GM19025 (cell line): ENCODE data around the gene RPS23.
A peak's percentile ranks its signal among the peaks of the same experiment; 100 is the strongest.

ENCODE experiments used
- ATAC-seq: cut with Tn5 transposase; IDR thresholded peaks from one replicate; pipeline ENCODE4 v1.9.1; 2021; ENCODE audit warnings: mild to moderate bottlenecking, low read depth, moderate library complexity; ENCODE audit not compliant: unreplicated experiment

The RPS23 gene

DNA sequence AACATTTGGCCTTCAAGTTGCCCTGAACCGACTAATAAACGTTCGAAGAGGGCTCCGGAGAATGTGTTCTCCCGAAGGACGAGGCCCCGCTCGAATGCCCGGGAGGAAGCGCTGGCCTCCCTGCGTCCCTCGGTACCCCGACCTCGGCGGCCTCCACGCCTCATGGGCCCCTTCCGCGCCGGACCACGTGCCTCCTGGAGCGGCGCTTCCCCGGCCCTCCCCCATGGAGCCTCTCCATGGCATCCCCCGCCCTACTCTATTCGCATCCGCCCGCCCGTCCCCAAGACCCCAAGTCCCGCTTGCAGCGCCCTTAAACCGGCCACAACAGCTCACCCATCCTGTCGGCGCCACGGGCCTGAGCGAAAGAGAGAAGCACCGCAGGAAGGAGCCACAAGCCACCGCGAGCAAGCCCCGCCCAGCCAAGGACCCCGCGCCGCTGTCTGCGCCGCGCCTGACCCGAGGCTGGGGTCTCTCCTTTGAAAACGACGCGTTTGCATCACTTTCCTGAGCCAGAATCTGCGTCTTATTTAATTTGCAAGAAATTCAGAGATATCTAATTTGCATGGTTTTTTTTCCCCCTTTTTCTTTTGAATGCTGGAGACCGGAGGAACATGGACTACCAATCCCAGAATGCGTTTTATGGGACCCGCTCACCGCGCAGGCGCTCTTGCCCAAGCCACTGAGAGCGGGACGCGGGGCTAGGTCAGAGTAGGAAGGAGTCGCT is at the start of gene RPS23:
RPS23 (minus strand) TSS at position 368 of the 724 bp plus-strand sequence; CDS start at position 337, 31 bp downstream.
- peak; percentile 94 for ATAC-seq

DNA sequence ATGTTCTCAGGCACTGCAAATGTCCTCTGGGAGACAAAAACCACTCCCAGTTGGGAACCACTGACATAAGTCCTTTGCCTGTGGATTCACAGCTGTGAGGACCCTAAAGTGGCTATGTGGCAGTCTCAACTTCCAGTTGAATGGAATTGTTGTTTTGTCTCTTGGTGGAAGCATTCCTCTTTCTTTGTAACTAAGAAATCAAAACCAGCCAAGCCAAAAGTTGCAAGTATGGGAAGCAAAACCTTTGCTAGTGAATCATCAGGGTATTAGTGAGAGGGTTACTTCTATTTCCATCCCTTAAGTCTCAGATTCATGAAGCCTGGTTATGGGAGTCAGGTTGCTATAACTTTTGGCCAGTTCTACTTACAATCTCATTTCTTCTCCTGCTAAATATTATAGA is 49.8 kb upstream of the RPS23 start:
- no peak for ATAC-seq

DNA sequence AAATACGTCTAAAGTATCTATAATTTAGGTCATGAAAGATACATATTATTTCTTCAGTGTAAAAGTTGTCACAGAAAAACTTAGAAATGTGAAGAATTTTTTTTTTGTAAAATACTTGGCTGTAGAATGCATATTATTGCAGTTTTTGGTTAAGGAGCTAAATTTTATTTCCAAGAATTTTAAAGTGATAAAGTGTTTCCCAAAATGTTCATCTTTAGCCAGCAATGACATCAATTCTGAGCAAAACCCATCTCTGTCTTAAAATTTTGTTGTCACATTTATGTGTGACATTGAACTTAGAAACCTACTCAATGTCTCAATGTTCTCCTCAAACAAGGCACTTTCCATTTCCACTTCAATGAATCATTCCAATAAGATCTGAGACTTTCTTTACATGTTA is 47.8 kb upstream of the RPS23 start:
- ATAC-seq, result no peak

DNA sequence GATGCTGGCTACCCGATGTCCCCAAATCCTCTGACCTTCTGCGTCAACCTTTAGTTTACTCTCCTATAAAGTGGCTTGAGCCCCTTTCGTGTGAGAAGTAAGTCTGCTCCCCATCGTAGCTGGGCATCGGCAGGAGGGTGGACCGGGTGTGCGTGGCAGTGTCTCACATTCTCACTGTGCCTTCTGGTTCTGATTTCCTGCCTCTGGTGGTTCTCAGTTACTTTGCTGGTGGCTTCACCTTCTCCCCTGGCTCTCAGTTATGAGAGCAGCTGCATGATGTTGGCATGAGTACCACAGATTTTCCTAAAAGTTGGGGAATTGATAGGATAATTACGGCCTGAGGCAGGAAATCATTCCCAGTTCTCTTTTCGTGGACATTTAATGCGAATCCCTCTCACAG is 47.0 kb upstream of the RPS23 start:
- no peak for ATAC-seq

DNA sequence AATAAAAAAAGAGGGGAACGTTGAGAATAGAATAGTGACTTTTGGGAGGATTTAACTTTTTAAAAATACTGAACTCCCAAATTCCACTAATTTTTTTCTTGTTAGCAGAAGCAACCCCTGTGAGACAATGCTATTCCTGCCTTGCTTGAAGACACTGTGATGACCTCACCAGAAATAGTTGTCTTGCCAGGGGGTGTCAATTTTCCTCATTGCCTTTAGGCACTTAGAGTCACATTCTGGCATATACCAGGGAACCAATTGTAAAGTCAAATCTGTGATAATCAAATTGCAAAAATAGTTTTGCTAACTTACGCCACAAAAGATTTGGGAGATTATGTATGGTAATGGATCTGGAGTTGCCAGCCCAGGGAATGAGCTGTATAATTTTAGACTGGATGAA is 42.8 kb upstream of the RPS23 start:
- no peak for ATAC-seq

DNA sequence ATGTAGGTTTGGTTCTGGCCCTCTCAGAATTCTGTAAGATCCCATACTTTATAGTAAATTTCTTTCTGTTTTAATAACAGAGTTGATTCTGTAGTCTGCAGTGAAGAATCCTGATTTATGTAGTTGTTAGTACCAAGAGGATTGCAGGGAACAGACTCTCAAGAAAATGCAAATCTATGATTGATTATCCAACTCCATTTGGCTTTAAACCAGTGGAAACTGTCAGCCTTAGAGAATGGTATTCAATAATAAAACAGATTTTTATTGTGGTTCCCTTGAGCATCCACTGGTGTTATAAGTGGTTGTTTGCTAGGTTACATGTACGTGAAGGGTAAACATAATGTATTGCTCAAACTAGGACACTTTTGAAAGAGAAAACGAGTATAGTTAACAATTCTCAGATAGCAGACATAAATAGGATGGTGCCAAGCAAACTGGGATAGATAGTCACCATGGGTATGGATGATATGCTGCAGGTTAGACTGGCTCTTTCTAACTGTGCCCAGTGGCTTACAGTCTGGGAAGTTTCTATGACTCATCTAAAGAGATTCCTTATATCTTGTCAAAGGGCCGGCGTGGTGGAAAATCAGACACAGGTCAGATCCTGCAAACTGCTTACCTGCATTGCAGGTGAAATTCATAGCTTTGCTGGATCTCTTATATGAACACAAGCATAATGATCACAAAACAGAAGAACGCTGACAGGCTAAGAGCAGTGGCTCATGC is 41.7 kb upstream of the RPS23 start:
- ATAC-seq, result no peak

DNA sequence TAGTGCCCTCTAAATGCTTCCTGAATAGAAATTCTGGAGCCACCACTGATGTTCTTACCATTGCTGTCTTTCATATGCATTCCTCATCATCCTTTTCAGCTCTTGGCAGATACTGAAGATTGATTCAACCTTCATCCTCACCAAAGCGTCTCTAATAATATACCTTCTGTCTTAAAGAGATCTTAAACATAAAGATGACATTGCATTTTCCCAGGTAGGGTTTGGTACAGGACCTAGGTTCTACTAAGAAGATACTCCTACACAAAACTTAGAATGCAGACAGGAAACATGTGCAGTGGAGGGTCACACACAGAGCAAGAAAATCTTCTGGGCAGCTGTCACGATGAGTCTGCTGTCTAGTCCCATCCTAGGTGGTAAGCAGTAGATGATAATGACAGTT is 41.0 kb upstream of the RPS23 start:
- no peak for ATAC-seq

DNA sequence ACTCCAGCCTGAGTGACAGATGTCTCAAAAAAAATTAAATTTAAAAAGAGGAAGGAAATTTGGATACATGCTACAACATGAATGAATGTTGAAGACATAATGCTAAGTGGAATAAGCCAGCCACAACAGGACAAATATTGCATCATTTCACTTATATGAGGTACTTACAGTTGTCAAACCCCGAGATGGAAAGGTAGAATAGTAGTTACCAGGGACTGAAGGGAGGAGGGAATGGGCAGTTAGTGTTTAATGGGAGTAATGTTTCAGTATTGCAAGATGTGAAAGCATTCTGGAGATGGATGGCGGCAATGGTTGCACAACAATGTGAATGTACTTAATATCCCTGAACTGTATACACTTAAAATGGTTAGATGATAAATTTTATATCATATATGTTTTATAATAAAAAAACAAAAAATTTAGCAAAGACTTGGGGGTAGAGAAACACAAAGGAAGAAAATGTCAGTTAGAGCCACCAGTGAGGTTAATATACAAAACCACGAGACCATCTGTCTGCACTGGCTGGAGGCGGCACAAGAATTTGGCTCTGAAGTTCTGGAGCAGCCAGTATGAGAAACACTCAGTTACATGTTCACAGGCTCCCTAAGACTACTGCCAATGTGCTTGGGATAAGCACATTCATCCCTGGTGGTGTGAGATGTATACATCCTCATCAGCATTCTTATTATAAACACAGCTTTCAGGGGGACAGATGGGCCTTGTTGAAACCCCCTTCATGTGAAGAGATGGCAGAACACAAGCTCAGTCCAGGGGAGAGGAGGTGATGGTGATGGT is 37.0 kb upstream of the RPS23 start:
- ATAC-seq, result no peak

DNA sequence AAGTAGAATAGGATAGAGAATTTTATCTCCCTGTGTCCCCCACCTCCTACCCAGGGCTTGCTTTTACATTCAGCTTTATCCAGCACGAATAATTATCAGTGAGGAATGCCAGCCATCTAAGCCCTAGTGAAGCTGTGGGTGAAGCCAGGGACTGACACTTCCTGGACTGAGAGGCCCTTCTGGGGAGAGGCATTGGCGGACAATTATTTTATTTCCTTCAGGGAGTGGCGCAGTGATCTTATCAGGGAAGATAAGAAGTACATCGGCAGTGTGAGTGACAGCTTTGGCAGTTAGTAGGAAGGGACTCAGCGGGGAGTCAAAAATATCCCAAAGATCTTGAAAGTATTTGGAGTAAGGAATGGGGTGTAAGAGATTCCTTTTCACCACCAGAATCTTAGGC is 34.9 kb upstream of the RPS23 start:
- ATAC-seq, result no peak

DNA sequence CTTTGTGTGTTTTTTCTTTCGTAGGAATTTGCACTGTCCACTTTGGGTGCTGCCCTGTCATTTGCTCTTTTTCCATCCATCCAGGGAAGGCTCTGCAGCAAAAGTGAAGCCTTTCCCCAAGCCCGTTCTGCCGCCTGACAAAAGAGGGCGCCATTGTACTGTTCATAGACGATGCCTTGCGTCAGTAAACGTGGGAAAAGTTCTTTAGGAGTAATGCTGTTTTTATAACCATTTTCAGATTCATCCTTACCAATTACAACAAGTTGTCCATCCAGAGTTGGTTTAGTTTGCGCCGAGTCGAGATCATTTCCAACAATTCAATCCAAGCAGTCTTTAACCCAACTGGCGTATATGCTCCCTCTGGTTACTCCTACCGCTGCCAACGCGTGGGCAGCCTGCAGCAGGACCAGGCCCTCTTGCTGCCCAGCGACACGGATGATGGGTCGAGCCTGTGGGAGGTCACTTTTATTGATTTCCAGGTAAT is 34.3 kb upstream of the RPS23 start:
- no peak for ATAC-seq

DNA sequence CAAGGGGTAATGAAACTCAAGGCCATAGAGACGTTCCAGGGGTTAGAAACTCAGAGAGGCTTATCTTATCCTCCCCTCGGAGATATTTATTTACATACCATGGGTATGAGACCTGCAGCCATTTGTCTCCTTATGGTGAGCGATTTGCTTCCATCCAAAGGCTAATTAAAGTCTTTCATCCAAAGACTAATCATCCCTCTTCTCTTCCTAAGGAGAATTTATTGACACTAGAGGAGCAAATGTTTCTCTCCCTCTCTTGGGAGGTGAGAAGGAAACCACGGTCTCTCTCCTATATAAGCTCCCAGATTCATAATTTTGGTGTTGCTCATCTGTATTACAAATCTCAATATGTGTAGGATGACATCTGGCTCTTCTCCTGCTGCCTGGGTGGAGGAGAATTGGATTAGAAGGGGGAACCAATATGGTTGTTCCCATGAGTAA is 31.0 kb upstream of the RPS23 start:
- no peak for ATAC-seq

DNA sequence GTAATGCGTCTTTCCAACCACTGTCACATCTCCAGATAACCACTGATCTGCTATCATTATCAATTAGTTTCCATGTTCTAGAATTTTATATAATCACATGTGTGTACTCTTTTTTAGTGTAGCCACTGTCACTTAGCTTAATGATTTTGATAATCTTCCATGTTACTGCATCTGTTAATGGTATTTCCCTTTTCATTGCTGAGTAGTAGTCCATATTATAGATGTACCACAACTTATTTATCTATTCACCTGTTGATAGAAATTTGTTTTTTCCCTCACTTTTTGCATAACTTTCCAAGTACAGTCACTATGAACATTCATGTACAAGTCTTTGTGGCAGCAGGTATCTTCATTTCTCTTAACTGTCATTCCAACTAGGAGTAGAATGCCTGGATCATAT is 30.3 kb upstream of the RPS23 start:
- ATAC-seq, result no peak

DNA sequence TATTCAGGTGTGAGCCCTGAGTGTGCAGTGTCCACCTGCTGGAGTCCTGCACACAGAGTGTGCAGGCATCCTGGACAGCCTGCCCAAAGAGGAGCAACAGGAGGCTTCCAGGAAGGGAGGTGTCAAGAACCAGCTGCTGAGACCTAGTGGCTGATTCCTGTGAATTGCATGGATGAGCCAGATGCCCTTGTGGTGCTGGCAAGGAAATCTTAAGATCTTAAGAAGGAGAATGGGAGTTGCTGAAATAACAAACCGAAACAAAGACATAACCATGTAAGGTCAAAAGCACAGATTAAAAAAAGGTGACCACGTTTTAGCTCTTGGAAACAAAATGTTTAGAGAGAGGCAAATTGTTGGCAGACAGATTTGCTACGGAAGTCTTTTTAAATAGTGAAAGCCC is 29.3 kb upstream of the RPS23 start:
- no peak for ATAC-seq

DNA sequence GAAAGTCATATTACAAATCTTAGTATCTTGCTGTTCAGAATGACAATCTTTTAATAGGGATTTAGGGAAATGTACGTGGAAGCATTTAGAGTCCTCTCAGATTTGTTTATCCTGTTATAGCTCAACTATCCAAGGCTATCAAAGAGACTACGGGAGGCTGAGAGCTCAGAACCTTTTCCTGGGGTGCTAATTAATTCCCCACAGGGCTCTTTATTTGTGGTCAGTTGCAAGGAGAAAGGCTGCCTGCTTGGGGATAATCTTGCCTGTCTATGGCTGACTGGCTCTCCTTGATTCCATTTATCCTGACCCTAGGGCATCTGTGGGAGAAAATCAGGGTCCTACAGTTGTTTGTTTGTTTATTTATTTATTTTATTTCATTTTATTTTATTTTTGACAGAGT is 28.0 kb upstream of the RPS23 start:
- ATAC-seq, result no peak

DNA sequence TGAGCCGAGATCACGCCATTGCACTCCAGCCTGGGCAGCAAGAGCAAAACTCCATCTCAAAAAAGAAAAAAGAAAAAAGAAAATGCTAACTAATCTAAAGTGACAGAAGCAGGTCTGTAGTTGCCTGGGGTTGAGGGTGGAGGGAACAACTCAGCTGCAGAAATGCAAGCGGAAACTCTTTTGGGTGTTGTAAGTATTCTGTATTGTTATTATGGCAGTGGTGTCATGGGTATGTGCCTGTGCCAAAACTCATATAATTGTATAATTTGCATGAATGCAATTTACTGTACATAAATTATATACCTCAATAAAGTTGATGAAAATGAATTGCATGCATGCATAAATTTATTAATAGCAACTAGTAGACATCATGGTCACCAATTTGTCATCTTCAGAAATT is 23.0 kb upstream of the RPS23 start:
- ATAC-seq, result no peak

DNA sequence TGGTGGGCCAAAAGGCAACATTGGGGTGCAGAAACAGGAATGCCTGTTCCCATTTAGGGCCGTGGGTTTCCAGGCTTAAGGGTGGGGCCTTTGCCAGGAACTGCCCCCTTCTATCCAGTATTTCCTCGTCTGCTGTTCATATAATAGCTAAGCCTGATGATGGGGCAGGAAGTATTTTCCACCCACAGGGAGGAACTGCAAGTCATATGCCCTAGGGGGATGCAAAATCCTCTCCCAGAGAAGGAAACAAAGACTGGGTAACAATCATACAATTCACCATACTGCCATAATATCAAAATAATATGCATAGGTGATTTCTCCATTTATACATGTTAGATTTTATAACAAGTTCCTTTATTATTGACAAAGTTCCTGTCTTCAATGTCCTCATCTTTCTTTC is 20.5 kb upstream of the RPS23 start:
- ATAC-seq, result no peak

DNA sequence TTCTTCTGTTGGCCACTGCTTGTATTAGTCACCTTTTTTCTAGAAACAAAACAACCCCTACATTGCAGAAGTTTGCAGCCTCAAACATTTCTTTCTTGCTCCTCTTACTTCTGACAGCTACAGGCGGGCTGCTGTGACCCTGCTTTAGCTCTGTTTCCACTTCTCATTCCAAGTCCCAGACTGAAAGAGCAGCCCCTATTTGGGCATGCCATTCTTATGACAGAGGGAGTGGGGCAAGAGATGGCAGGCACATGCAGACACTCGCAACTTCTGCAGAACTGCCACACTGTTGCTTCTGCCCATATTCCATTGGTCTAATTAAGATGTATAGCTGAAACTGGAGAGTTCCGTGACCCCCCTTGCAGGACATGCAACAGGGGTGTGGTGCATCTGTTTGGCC is 19.6 kb upstream of the RPS23 start:
- no peak for ATAC-seq

DNA sequence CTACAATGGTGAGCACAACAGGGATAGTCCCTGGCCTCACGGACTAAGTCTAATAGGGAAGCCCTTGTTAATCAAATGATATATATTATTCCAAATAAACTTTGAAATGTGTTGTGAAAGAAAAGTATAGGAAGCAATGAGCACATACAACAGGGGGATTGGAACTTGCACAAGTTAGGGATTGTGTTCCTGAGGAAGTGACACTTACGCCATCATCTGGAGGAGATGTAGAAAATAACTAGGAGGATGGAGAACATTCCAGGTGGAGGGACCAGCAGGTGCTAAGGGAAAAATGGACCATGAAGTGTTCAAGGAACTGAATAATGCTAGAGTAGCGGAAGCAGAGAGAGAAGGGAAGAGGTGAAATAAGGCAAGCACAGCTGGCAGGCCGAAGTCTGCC is 18.8 kb upstream of the RPS23 start:
- no peak for ATAC-seq

DNA sequence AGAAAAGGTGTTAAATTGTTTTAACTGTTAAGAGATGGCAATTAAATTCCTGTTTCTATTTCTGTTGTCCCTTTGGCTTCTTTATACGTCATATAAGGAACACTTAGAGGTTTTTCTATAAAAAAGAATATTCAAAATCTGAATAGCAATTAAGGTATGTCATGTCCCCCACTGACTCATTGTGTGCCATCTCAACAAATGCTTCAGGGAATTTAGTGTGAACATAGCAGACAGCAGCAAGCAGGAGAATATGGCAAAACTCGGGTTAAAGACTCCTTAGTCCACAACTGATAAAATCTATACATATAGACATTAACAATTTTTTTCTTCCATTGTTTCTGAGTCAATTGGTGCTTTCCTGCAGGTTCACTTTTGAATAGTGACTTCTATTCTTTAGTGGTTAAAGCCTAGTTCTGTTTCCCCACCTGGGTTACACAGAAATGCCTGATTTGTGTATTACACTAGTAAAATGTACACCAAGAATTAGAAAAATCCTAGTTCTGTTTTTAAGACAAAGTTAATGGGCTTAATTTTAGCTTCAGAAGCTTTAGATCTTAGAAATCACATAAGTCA is 17.9 kb upstream of the RPS23 start:
- no peak for ATAC-seq

DNA sequence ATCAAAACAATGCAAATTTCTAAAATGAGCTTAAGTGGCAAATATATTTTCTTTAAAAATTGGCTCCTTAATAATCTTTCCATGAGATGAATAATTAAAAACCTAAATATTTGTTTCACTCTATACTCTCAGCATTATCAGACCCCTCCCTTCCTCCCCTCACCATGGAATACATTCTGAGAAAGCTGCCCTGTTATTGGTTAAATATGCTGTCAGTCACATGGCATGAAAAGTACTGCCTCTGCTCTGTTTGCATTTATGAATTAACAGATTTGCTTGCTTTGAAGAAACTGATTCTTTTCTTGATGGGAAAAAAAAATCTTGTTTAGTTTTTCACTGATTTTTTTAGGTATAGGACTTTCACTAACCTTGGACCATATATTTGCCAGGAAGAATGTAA is 17.0 kb upstream of the RPS23 start:
- no peak for ATAC-seq

DNA sequence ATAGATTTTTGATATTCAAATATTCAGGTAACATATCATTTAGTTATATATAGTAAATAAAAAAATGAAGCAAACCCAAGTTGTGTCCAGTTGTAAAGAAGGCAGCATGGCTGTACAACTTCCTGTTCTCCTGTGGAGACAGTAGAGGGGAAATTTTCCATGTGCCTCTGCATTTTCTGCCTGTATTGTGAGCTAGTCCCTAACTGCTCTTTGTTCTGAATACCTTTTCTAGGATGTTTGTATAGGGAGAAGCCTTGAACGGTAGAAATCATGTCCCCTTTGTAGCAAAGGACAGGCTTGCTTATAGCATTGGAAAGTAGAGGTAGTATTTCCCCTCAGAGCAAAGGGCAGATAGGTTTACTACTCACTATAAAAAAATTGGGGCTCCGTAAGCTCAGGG is 13.3 kb upstream of the RPS23 start:
- no peak for ATAC-seq
